Measurements from ENCODE around the gene SIPA1L2. TPM values are rescaled to one million over a fixed set of nuclear protein-coding genes. Genes with fewer than 3 reads are reported as not detected.

The SIPA1L2 gene
- polyA plus RNA-seq, 1 donor = 14.3 TPM

DNA sequence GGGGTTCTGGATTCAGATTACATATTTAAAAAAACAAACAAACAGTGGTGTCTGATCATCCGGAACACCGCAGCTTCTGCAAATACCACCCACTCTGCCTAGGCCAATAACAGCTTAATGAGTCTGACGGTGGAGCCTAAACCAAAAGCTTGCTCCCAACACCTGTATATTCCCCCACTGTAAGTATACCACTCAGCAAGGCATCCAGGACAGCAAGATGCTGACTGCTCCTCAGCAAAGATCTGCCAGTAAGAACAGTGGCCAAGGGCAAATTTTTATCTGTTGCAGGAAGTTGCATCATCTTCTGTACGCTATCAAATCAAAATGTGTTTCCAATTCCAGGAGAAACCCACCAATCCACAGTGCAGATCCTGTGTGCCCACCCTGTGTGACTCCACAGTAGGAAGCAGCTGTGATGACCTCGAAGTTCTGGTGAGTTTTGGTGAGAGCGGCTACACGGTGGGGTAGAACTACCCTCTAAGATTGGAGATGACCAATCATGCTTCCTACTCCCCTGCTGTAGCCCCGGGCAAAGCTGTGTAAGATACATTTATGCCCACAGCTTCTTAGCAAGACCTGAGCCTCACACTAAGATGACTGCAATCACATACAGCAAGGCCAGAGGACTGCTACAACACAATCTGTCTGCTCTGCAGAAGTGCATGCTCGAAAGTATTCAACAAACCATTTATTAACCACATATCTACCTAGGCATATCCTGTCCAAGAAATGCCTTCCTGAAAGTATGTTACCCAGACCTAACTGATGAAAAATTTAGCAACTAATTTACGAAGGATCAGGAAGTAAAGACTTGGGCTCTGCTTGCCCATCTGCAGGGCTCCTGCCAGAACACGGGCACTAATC lies 30.5 kb downstream of the SIPA1L2 start:
- Histone ChIP-seq H3K36me3 (ENCODE audit: control insufficient read depth, insufficient read depth, low read length) (peaks cover 2% of the 10 kb centered on the region), H3K27me3 (ENCODE audit: control insufficient read depth, insufficient read depth, low read length) (no peaks in the 10 kb centered on the region), H3K9me3 (ENCODE audit: control insufficient read depth, low read depth, low read length) (no peaks in the 10 kb centered on the region), H3K27ac (ENCODE audit: low read length) (no peak overlapping the region), H3K4me3 (ENCODE audit: low read length) (no peak overlapping the region), H3K4me1 (ENCODE audit: control insufficient read depth, insufficient read depth, low read length) (no peaks in the 10 kb centered on the region)
- no peak for DNase-seq
- WGBS (ENCODE audit: insufficient coverage, low lambda C conversion rate) = no CpG with 5 or more reads among the region's 11 CpGs

DNA sequence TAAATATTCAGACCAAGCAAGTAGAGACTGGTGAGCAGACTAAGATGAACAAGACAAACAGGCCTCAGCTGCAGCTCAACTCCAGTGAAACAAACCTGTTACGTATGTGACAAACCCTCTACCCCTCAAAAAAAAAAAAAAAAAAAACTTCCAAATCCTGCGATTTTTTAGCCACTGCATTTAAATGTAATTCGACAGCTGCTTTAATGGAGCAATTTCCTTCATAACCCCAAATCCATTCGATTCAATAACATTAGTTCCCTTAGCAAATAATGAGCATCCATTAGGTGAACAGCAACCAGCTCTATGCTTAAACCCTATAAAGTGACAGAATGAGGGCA lies 31.1 kb downstream of the SIPA1L2 start:
- H3K27ac ChIP-seq (ENCODE audit: low read length) = no peak overlapping the region

DNA sequence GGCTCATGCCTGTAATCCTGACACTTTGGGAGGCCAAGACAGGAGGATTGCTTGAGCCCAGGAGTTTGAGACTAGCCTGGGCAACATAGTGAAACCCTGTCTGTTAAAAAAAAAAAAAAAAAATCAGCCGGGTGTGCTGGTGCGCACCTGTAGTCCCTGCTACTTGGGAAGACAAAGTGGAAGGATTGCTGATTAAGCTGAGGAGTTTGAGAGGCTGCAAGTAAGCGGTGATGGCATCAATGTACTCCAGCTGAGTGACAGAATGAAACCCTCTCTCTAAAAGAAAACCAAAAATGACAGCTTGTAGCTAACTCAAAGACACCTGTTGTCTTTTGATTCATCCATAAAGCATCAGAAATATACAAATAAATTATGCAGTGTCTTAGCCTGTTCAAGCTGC lies 31.8 kb downstream of the SIPA1L2 start:
- WGBS (ENCODE audit: insufficient coverage, low lambda C conversion rate) = no CpG with 5 or more reads among the region's 3 CpGs
- no peaks in the 10 kb centered on the region for H3K27me3 ChIP-seq (ENCODE audit: control insufficient read depth, insufficient read depth, low read length)
- no peak for DNase-seq

More for the DNA sequence above, 31.1 kb downstream of the SIPA1L2 start:
- no peaks in the 10 kb centered on the region for H3K27me3 ChIP-seq (ENCODE audit: control insufficient read depth, insufficient read depth, low read length)
- no peaks in the 10 kb centered on the region for H3K4me1 ChIP-seq (ENCODE audit: control insufficient read depth, insufficient read depth, low read length)
- WGBS (ENCODE audit: insufficient coverage, low lambda C conversion rate) = no CpG with 5 or more reads among the region's 4 CpGs
- no peak for DNase-seq
- H3K36me3 ChIP-seq (ENCODE audit: control insufficient read depth, insufficient read depth, low read length) = peaks cover 2% of the 10 kb centered on the region
- H3K9me3 ChIP-seq (ENCODE audit: control insufficient read depth, low read depth, low read length) = no peaks in the 10 kb centered on the region
- H3K4me3 ChIP-seq (ENCODE audit: low read length) = no peak overlapping the region

DNA sequence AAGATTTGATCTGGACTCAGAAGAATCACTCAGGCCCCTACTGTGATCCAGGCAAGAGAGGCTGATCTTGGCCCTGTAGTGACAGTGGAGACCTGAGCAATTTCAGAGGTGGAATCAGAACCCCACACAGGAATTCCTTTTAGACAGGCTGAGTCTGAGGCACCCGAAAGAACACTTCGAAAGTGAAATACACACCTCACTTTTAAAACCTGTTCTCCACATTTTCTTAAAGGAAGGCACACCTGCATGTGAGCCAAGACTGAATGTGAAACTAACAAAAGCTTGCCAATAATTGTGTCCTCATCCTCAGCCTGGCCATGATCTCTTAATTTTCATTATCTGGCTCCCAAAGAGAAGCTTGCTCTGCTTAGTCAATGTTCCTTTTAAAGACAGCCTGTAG lies 32.2 kb downstream of the SIPA1L2 start:
- no peak overlapping the region for H3K4me3 ChIP-seq (ENCODE audit: low read length)
- no peaks in the 10 kb centered on the region for H3K4me1 ChIP-seq (ENCODE audit: control insufficient read depth, insufficient read depth, low read length)
- H3K9me3 ChIP-seq (ENCODE audit: control insufficient read depth, low read depth, low read length) = no peaks in the 10 kb centered on the region
- WGBS (ENCODE audit: insufficient coverage, low lambda C conversion rate) = no CpG with 5 or more reads among the region's 2 CpGs
- no peak overlapping the region for H3K27ac ChIP-seq (ENCODE audit: low read length)
- DNase-seq = no peak
- peaks cover 2% of the 10 kb centered on the region for H3K36me3 ChIP-seq (ENCODE audit: control insufficient read depth, insufficient read depth, low read length)
- H3K27me3 ChIP-seq (ENCODE audit: control insufficient read depth, insufficient read depth, low read length) = no peaks in the 10 kb centered on the region

More for the DNA sequence above, 31.8 kb downstream of the SIPA1L2 start:
- Histone ChIP-seq H3K36me3 (ENCODE audit: control insufficient read depth, insufficient read depth, low read length) (peaks cover 2% of the 10 kb centered on the region), H3K4me3 (ENCODE audit: low read length) (no peak overlapping the region), H3K27ac (ENCODE audit: low read length) (no peak overlapping the region), H3K4me1 (ENCODE audit: control insufficient read depth, insufficient read depth, low read length) (no peaks in the 10 kb centered on the region), H3K9me3 (ENCODE audit: control insufficient read depth, low read depth, low read length) (no peaks in the 10 kb centered on the region)

DNA sequence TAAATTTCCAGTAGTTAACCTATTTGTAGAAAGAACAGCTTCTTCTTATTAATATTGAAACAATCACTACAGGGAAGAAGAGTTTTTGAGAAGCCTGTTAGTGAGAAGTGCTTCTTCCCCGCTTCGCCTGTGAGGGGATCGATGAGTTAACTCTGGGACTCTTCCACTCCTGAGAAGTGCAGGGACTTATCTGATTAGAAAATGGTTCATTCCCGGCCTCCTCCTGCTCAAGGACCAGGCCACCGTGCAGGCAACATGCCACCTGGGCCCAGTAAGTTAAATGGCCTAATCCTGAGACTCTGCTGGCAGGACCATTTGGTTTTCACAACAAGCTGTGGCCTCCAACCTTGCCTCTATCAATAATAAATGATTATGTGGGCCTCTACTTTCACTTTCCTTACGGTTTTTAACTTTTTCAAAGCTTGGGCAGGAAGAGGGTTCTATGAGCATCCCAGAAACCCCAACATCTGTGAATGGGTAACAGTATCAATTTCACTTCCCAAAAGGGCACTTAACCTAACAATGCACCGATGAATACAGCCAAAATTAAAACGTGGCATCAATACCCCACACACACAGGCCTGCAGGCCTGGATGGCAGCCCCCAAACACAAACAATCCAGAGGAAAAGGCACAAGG lies 33.1 kb downstream of the SIPA1L2 start:
- H3K27me3 ChIP-seq (ENCODE audit: control insufficient read depth, insufficient read depth, low read length) = no peaks in the 10 kb centered on the region
- no CpG with 5 or more reads among the region's 8 CpGs for WGBS (ENCODE audit: insufficient coverage, low lambda C conversion rate)

DNA sequence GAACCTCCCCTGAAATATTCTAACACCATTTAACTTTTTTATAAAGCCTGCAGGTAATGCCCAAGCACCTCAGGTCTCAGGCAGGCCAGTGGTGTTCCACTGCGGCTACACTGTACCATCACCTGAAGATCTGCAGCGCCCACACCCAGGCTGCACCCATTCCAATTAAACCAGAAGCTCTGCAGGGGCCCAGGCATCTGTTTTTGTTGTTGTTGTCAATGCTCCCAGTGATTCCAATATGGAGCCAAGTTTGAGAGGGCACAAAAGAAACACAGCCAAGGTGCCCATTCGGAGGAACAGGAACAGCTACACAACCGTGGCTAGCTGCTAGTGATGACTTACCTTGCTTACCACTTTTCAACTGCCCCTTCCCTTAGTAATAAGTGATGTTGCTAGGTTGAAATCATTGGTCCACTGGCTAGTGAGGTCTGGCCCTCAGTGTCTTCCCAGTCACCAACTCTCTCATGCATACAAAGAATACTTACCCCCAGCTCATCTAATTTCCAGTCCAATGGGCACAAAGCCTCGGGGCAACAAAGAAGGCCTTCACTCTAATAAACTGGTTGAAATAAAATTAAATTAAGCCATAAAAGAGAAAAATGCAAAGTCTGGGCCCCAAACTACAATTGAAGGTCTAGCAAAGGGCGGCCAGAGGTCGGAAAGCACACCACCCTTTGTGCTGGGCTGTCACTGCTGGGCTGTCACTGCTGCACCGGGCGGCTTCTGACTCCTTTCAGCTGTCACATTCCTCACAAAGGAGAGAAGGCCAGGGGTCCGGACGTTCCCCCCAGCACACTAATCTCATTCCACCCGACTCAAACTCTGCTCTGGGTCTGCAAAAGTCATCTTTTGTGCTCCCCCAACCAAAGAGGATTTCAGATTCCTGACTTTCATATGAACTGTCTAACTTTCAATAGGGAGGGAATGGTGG lies 34.9 kb downstream of the SIPA1L2 start:
- DNase-seq = no peak
- Histone ChIP-seq H3K4me3 (ENCODE audit: low read length) (no peak overlapping the region), H3K9me3 (ENCODE audit: control insufficient read depth, low read depth, low read length) (no peaks in the 10 kb centered on the region), H3K4me1 (ENCODE audit: control insufficient read depth, insufficient read depth, low read length) (no peaks in the 10 kb centered on the region), H3K27ac (ENCODE audit: low read length) (no peak overlapping the region), H3K27me3 (ENCODE audit: control insufficient read depth, insufficient read depth, low read length) (no peaks in the 10 kb centered on the region), H3K36me3 (ENCODE audit: control insufficient read depth, insufficient read depth, low read length) (peaks cover 2% of the 10 kb centered on the region)
- WGBS (ENCODE audit: insufficient coverage, low lambda C conversion rate) = no CpG with 5 or more reads among the region's 12 CpGs

More for the DNA sequence above, 33.1 kb downstream of the SIPA1L2 start:
- DNase-seq = no peak
- H3K4me1 ChIP-seq (ENCODE audit: control insufficient read depth, insufficient read depth, low read length) = no peaks in the 10 kb centered on the region
- H3K4me3 ChIP-seq (ENCODE audit: low read length) = no peak overlapping the region
- H3K9me3 ChIP-seq (ENCODE audit: control insufficient read depth, low read depth, low read length) = no peaks in the 10 kb centered on the region
- peaks cover 2% of the 10 kb centered on the region for H3K36me3 ChIP-seq (ENCODE audit: control insufficient read depth, insufficient read depth, low read length)
- H3K27ac ChIP-seq (ENCODE audit: low read length) = no peak overlapping the region

DNA sequence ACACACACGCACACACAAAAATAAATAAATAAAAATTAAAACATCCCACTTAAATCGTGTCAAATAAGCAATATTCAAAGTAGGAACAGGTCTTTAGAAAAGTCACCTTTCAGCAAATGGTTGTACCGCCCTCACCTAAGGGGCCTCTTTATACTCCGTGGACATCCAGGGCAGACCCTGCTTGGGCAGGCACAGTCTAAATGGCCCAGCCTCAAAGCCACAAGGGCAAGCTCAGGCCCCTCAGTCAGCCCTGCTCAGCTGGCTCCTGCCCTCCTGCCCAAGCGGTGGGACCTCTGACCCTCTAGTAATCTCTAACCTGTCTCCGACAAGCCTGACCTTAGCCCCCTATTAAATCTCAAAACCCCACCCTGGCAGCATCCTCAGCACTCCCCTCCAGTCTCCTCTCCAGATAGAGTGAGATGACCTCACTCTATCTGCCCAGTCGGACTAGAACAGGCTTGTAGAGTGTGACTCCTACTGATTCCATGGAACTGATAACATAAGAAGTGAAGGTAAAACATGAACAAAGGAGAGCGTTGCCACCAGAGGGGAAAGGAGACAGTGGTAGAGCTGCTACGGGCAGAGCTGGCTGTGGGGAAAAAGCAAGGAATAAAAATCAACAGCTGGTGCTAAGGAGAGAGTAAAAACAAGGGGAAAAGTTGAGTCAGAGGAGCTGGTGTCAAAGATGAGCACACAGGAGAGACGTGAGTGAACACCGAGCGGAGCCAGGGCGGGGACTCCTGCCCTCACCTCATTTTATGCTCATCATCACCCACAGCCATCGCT lies 36.0 kb downstream of the SIPA1L2 start:
- H3K36me3 ChIP-seq (ENCODE audit: control insufficient read depth, insufficient read depth, low read length) = peaks cover 2% of the 10 kb centered on the region
- H3K4me3 ChIP-seq (ENCODE audit: low read length) = no peak overlapping the region
- DNase-seq = no peak
- no peaks in the 10 kb centered on the region for H3K9me3 ChIP-seq (ENCODE audit: control insufficient read depth, low read depth, low read length)
- H3K4me1 ChIP-seq (ENCODE audit: control insufficient read depth, insufficient read depth, low read length) = no peaks in the 10 kb centered on the region
- no peak overlapping the region for H3K27ac ChIP-seq (ENCODE audit: low read length)
- no peaks in the 10 kb centered on the region for H3K27me3 ChIP-seq (ENCODE audit: control insufficient read depth, insufficient read depth, low read length)
- WGBS (ENCODE audit: insufficient coverage, low lambda C conversion rate) = 50% methylated on average over 3 of the region's 14 CpGs

DNA sequence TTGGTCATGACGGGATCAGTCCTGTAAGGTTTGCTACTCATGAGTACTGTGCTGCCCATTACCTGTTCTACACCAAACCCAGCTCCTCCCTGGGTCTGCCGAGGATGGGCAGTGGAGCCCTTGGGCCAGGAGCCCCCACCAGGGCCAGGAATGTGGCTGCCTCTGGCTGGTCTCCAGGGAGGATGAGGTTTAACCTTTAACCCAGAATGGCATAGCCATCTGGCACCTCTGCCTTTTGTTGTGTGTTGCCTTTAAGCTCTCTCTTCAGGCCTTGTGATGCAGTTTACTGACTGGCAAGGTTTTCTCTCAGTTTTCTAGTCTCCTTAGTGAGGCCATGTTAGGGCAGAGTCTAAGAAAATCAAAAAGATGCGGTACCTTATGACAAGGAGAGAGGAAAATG lies 38.6 kb downstream of the SIPA1L2 start:
- no CpG with 5 or more reads among the region's 3 CpGs for WGBS (ENCODE audit: insufficient coverage, low lambda C conversion rate)
- Histone ChIP-seq H3K4me3 (ENCODE audit: low read length) (no peak overlapping the region), H3K27me3 (ENCODE audit: control insufficient read depth, insufficient read depth, low read length) (no peaks in the 10 kb centered on the region), H3K9me3 (ENCODE audit: control insufficient read depth, low read depth, low read length) (no peaks in the 10 kb centered on the region), H3K27ac (ENCODE audit: low read length) (no peak overlapping the region), H3K4me1 (ENCODE audit: control insufficient read depth, insufficient read depth, low read length) (no peaks in the 10 kb centered on the region), H3K36me3 (ENCODE audit: control insufficient read depth, insufficient read depth, low read length) (peaks cover 2% of the 10 kb centered on the region)
- DNase-seq = no peak

DNA sequence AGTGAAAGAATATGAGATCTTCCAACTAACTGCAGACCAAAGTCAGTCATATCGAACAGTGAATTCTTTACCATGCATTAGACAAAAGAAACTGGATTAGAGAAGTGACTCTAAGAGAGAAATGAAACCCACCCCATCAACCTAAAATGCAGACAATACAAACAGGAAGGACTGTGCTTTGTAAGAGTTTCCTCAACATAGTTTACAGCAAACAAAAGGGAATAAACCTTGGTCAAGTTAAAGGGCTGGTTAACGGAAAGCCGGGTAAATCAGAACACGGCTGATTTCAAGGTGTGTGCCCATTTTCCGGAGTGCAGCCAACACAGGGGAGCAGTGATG lies 39.2 kb downstream of the SIPA1L2 start:
- Histone ChIP-seq H3K9me3 (ENCODE audit: control insufficient read depth, low read depth, low read length) (no peaks in the 10 kb centered on the region), H3K4me3 (ENCODE audit: low read length) (no peak overlapping the region), H3K27ac (ENCODE audit: low read length) (no peak overlapping the region), H3K4me1 (ENCODE audit: control insufficient read depth, insufficient read depth, low read length) (no peaks in the 10 kb centered on the region), H3K36me3 (ENCODE audit: control insufficient read depth, insufficient read depth, low read length) (peaks cover 2% of the 10 kb centered on the region), H3K27me3 (ENCODE audit: control insufficient read depth, insufficient read depth, low read length) (no peaks in the 10 kb centered on the region)
- no peak for DNase-seq
- WGBS (ENCODE audit: insufficient coverage, low lambda C conversion rate) = no CpG with 5 or more reads among the region's 5 CpGs
